Stimulated activated CD4-positive, alpha-beta T cell treated with anti-CD3 and anti-CD28 coated beads, Interleukin-2, amount 100 ng/mL, for 48 hours (primary cell): ENCODE results near the gene CACNA2D1.

Experiments used
- DNase-seq, 2 donors: peaks; one replicate each; pipeline ENCODE4 v3.0.0-alpha.2; 2020

CACNA2D1 gene

DNA sequence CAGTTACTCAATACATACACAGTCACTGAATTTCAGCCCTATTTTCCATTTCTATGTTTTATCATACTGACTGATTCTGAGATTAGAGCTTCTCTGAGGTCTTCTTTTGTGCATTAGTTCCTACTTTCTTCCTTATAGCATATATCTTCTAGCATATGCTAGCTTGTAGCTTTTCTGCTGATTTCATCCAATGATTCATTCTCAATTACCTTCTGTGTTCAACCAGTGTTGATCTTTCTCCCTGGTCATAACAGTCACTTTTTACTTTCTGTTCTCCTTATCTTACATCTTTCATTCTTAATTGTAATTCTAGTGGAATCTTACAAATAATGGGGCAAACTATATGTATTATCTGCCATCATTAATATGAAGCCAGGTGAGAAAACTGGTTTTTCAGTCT is 514.2 kb downstream of the CACNA2D1 start:
- no peak for DNase-seq

DNA sequence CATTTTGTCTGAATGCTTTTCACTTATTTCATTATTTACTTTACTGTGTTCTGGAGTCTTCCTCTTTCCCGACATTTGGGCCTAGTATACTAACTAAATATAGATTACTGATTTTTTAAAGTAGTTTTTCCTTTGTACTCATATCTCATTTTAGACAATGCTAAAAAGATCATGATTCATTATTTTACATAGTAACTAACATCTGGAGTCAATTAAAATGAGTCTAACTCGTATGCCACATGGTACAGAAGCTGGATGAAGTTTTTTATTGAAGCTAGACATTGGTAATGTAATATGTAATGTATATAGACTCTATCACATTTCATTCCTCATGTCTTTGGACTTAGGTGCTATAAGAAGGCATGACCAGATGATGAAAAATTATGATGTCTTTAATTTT is 517.4 kb downstream of the CACNA2D1 start:
- no peak for DNase-seq

DNA sequence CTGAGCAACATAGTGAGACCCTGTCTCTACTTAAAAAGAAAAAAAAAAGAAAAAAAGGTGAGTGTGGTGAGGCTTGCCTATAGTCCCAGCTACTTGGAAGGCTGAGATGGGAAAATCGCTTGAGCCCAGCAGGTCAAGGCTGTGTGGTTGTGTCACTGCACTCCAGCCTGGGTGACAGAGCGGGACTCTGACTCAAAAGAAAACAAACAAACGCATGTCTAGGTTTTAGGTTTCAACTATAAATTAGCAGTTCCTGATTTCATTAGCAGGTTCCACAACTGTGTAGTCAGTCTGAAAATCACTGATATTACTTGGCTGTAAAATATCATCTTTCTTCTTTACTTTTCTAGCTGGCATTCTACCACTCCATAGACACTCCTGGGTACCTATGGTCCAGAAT is 518.0 kb downstream of the CACNA2D1 start:
- DNase-seq, result no peak

DNA sequence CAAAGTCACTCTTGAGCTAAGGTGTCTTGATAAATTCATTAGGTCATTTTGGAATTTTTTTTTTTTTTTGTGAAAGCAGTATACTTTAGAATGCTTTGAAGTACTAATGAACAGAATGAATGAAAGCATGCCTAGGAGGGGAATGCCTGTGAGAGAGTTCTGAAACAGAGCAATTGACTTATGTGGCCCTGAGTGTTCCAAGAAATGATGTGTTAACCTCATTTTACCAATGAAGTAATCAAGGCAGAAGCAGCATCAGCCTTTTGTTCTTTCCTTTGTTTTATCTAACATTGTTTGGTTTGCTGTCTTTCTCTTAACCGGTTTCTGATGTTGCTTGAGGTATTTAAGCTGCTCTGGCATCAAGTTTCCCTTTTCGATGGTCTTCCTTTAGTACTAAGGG is 519.1 kb downstream of the CACNA2D1 start:
- DNase-seq, result no peak

DNA sequence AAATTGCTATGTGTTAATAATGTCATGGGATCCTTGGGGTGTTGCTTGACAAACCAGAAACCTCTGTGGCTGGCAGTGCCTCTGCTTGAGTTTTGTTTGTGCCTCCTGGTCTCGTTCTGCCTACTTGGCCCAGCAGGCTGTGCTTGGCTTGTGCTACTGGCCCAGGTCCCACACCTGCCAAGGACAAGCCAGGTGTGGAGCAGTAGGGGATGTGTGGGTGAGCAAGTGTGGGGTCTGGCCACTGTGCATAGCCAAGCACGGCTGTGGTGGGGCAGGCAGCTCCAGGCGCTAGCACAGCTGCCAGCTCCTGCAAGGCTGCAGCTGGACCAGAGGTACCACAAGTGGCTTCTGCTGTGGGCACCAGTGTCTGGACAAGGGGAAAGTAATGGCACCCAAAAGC is 524.1 kb downstream of the CACNA2D1 start:
- no peak for DNase-seq

DNA sequence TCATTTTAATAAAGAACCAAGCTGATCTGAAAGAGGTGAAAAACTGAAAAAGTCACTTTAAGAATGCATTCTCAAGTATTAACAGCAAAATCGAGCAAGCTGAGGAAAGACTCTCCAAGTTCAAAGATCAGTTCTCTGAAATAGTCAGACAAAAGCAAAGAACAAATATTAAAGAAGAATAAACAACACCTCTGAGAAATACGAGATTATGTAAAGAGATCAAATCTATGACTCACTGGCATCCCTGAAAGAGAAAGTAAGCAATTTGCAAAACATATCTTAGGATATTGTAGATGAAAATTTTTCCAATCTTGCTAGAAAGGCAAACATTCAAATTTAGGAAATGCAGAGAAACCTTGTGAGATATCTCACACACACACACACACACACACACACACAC is 535.4 kb downstream of the CACNA2D1 start:
- no peak for DNase-seq

DNA sequence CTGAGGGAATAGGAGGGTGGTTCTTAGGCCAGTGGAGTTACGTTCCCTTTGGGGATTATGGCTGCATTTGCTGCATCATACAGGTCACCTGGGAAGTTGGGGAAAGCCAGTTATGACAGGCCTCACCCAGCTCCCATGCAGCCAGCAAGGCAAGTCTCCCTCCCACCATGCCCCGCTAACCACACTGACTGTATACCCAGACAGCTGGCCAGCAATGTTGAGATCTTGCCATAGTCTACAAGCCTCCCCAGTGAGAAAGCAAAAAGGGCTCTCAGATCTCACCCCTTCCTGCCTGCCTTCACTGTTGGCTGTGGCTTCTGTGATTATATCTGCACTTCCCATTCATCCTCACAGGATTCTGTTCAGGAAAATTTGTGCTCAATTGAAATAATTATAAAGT is 540.5 kb downstream of the CACNA2D1 start:
- no peak for DNase-seq

DNA sequence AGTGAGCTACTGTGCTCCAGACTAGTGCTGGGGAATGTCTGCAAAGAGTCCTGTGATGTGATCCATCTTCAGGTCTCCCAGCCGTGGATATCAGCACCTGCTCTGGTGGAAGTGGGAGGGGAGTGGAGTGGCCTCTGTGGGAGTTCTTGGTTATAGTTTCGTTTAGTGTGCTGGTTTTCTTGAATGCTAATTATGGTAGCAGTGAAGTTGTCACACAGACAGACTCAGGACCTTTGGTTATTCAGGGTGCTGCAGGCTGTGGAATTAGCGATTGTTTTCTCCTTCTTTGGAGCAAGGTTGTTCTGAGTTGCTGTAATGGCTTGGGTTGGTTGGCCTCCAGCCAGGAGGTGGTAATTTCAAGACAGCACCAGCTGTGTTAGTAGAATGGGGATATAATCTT is 541.0 kb downstream of the CACNA2D1 start:
- DNase-seq, result no peak
